ACHN (cell line): ENCODE results near the gene KCNJ16.

ENCODE experiments used
- DNase-seq: peaks from one replicate; pipeline ENCODE4 v3.0.0-alpha.2; 2015
- in situ Hi-C: cut with HindIII; loops from 2 replicates; pipeline ENCODE4 v1.10.0; 2017; ENCODE audit warnings: low sequenced_read_pairs, low pct_ligation_motif_present, low pct_unique_long_range_greater_than_20kb

KCNJ16 gene

GRCh38 chr17:70184770-70185169, 109.7 kb downstream of the KCNJ16 start:
- in situ Hi-C loops: no loop called here
- DNase-seq: no peak
